Astrocyte of the hippocampus (primary cell): Measurements from ENCODE around the gene ITFG1.
A peak's percentile ranks its signal among the peaks of the same experiment; 100 is the strongest.
"Not testable (repeated sequence)": the region's sequence is repeated elsewhere in the genome, so short reads cannot be mapped to it uniquely, and the experiment has no call there.

Experiments
- DNase-seq: peaks from one replicate; pipeline ENCODE4 v3.0.0; 2011; ENCODE audit warnings: low read depth, low spot score

Gene ITFG1

DNA sequence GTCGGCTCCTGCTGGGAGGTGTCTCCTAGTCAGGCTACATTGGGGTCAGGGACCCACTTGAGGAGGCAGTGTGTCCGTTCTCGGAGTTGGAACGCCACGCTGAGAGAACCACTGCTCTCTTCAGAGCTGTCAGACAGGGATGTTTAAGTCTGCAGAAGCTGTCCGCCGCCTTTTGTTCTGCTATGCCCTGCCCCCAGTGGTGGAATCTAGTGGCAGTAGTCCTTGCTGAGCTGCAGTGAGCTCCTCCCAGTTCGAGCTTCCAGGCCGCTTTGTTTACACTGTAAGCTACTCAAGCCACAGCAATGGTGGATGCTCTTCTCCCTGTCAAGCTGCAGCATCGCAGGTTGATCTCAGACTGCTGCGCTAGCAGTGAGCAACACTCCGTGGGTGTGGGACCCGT lies 36.0 kb downstream of the ITFG1 start:
- DNase-seq, result no peak

GRCh38 chr16:47416869-47417268 lies 44.0 kb downstream of the ITFG1 start:
- no peak for DNase-seq

DNA sequence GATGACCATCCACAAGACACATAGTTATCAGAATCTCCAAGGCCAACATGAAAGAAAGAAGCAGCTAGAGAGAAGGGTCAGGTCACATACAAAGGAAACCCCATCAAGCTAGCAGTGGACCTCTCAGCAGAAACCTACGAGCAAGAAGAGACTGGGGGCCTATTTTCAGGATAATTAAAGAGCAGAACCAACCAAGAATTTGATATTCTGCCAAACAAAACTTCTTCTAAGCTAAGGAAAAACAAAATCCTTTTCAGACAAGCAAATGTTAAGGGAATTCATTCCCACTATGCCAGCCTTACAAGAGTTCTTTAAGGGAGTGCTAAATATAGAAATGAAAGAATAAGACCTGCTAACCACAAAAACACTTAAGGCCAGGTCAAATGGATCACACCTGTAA lies 47.8 kb downstream of the ITFG1 start:
- peak; percentile 56 for DNase-seq

GRCh38 chr16:47408491-47408890 lies 52.4 kb downstream of the ITFG1 start:
- DNase-seq, result no peak

GRCh38 chr16:47395733-47396498 lies 64.9 kb downstream of the ITFG1 start:
- no peak for DNase-seq

GRCh38 chr16:47392081-47392480 lies 68.8 kb downstream of the ITFG1 start:
- peak; percentile 54 for DNase-seq

- DNase-seq, result no peak
Measured at GRCh38 chr16:47388705-47389104, 72.2 kb downstream of the ITFG1 start.

GRCh38 chr16:47387026-47387734 lies 73.7 kb downstream of the ITFG1 start:
- DNase-seq, result no peak

GRCh38 chr16:47386201-47386718 lies 74.6 kb downstream of the ITFG1 start:
- DNase-seq, result no peak

DNA sequence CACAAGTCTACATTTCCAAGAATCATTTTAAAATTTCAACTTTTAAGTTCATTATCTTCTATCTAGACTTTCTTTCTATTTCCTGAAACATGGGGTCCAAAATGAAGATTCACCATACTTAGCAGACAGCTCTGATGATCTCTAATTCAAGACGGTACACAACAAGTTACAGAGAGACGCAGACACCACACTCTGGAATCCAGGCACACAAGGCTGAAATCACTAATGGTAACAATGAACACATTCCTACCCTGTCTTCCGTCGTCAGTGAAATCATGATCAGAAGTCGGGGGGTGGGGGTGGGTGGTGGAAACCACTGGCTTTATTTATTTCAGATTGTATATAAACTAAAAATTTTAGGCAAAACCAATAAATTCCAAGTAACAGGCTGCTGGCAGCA lies 78.5 kb downstream of the ITFG1 start:
- DNase-seq, result no peak

- DNase-seq, result peak; percentile 64
Measured at GRCh38 chr16:47377154-47377553, 83.7 kb downstream of the ITFG1 start.

- DNase-seq, result peak; percentile 27
Measured at GRCh38 chr16:47375423-47375822, 85.4 kb downstream of the ITFG1 start.

GRCh38 chr16:47374629-47375028 lies 86.2 kb downstream of the ITFG1 start:
- peak; percentile 40 for DNase-seq

- no peak for DNase-seq
Measured at GRCh38 chr16:47371271-47372014, 89.4 kb downstream of the ITFG1 start.

DNA sequence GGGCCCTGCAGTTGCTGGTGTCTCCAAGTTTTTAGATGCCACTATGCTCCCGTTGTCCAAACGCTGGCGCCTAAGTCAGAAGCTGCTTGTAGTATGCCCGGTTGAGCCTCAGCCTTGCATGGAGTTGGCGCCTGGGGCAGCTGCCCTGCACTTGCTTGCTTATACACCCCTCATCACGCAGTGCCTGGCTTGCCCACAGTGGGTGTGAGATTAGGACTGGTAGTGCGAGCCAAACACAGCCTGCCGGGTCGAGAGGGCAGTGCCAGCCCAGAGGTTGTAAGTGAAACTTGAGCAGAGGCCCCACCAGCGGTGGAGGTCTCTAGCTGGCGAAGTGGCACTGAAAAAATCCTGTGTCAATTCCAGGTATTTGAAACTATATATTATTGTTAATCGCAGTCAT lies 90.3 kb downstream of the ITFG1 start:
- DNase-seq, result no peak

DNA sequence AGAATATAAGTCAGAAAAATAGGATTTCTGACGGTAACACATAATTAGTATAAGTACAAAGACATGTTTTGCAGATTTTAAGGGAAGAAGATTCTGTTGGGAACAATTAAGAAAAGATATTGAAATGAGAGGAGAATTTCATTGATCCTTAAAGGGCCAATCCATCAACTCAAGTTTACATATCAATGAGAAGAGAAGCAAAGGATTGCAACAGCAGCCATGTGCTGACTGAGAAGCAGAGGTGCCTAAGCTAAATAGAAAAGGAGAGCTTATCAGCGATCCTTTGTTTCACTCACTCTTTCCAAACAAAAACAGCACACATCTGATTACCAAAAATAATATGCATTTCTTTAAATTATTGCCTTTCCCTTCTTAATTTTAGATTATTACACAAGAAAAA lies 94.6 kb downstream of the ITFG1 start:
- DNase-seq, result no peak

DNA sequence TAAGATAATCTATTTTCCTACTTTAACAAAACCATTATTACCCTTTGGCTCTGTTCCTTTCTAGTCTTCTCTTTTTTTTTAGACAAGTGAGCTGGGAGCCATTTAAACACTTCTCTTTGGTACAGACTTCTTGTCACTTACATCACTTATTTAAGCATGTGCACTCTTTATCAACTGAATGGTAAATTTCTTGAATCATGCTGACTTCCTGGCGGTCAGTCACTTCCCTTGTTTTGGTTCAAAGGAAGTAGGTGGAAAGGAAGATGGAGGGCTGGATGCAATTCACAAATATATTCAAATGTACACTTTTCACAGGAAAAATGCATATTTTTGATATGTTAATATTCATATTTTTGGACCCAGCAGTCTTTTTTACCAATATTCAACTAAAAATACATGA lies 97.1 kb downstream of the ITFG1 start:
- no peak for DNase-seq

- DNase-seq, result peak; percentile 35
Measured at GRCh38 chr16:47359478-47359877, 101.4 kb downstream of the ITFG1 start.

DNA sequence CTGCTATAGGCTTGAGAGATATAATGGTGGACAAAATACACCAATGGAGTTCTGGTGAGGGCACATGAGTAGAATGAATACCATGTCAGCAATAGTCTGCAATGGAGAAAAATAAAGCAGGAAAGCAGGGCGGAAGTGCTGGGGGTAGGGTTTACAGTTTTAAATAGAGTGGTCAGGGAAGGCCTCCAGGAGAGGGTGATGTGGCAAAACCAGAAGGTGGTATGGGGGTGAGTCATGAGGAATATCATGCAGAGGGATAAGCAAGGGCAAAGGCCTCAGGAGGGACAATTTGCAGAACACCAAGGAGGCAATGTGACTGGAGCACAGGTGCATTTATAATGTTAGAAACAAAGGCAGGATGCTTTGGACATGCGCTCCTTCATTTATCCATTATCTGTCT lies 102.0 kb downstream of the ITFG1 start:
- DNase-seq, result peak; percentile 29

DNA sequence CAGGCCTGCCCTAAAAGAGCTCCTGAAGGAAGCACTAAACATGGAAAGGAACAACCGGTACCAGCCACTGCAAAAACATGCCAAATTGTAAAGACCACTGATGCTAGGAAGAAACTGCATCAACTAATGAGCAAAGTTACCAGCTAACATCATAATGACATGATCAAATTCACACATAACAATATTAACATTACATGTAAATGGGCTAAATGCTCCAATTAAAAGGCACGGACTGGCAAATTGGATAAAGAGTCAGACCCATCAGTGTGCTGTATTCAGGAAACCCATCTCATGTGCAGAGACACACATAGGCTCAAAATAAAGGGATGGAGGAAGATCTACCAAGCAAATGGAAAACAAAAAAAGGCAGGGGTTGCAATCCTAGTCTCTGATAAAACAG lies 111.8 kb downstream of the ITFG1 start:
- not testable (repeated sequence) for DNase-seq

- DNase-seq, result not testable (repeated sequence)
Measured at GRCh38 chr16:47347021-47347696, 113.7 kb downstream of the ITFG1 start.

- no peak for DNase-seq
Measured at GRCh38 chr16:47342055-47342454, 118.8 kb downstream of the ITFG1 start.
